HG03139 (cell line): Measurements from ENCODE around the gene OTUD5.

ENCODE experiments used
- ATAC-seq: cut with Tn5 transposase; IDR thresholded peaks from one replicate; pipeline ENCODE4 v1.9.1; 2021; ENCODE audit not compliant: unreplicated experiment

The OTUD5 gene

GRCh38 chrX:48938721-48939425, 18.5 kb downstream of the OTUD5 start:
- no peak for ATAC-seq

DNA sequence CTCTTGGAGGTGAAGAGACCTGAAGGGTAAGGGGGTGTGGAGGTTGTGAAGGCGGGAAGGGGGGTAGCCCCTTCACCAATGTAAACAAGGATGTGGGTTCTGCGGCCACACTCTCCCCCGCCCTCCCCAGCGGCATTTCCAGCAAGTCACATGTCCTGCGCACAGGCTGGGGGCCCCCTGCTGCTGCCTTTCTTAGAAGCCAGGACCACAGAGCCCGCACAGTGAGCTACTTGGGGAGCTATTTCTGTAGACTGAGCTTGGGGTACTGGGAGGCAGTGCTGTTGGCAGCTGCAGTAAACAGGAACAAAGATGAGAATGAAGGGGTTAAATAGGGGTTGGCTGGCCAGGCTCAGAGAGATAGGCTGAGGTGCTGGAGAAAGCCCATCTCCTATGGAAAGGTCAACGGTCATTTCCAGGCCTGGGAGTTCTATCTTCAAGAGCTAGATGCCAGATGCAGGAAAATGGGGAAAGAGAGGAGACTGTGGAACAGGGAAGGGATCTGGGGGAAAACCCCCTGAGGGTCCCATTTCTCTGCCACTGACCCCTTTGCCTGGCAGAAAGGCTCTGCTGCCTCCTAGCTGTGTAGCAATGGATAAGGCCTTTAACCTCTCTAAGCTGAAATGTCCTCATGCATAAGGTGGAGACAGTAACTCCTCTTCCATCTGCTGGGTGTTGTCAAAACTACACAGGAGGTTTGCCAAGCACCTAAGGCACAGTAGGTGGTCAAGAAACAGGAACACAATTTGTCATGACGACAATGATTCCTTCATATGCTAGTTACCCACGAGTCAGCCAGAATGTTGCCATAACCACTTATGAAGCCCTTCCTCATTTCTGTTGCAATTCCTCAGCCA, 20.1 kb downstream of the OTUD5 start:
- ATAC-seq = peak; percentile 46

- no peak for ATAC-seq
Measured at GRCh38 chrX:48936429-48937053, 20.9 kb downstream of the OTUD5 start.

- no peak for ATAC-seq
Measured at GRCh38 chrX:48935301-48935670, 22.1 kb downstream of the OTUD5 start.

DNA sequence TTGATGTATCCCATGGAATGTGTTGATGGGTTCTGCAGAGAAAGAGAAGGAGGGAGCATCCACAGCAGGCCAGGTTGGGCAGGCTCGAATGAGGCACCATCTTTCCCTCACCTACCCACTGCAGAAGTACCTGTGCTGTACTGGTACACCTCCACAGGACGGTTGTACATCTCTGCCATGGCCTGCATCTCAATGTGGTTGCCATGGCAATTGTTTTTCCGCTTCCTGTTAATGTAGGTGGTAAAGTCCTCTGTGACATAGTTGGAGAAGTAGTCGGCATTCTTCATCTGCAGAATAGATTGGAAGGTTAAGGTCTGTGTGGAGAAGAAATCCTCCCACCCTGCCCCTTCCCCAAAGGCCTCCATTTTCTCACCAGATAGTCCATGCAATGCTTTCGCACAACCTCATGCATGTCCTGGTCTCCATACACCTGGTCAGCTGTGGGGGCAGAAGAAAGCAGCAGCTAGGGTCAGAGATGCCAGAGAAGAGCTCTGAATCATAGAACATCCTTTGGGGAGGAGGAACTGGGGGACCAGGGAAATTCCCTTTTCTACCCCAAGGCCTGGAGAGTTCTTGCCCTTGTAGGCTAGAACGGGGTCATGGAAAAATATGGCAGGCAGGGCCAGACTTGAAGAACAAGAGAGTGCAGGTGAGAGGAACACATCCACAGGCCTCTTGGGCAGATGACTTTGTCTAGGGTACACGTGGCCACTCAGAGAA, 22.7 kb downstream of the OTUD5 start:
- ATAC-seq = no peak

DNA sequence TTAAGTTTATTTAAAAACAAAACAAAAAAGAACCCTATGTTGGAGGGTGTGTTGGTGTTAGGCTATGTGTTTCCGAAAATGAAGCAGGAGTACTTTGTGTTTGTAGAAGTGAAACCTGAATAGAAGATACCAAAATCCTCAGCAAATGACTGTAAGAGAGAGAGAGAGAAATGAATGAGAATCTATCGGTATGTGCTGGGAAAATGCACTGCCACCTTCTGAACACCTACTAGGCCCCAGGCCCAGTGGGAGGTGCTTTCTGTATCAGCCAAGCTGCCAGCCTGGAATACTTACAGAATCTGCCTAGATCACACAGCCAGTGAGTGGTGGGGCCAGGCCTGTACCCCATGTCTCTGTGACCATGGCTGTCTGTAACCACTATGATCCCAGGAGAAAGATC, 23.6 kb downstream of the OTUD5 start:
- no peak for ATAC-seq

DNA sequence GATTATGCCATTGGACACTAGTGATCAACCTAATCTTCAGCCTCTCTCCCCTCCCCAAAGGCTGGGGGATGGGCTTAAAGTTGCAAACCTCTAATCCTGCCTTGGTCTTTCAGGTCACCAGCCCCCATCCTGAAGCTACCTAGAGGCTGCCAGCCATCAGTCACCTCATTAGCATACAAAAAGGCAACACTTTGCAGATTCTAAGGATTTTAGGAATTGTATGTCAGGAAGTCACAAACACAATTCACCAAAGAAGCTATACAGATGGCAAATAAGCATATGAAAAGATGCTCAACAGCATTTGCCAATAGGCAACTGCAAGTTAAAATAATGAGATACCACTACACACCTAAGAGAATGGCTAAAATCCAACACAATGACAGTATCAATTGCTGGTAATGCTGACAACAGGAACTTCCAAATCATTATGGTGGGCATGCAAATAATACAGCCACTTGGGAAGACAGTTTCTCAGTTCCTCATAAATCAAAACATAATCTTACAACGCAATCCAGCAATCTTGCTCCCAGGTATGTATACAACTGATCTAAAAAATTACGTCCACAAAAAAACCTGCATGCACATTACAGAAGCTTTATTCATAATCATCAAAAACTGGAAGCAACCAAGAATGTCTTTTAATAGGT, 29.5 kb downstream of the OTUD5 start:
- no peak for ATAC-seq

GRCh38 chrX:48927123-48927522, 30.3 kb downstream of the OTUD5 start:
- ATAC-seq = no peak

- ATAC-seq = no peak
Measured at GRCh38 chrX:48924270-48924669, 33.1 kb downstream of the OTUD5 start.

DNA sequence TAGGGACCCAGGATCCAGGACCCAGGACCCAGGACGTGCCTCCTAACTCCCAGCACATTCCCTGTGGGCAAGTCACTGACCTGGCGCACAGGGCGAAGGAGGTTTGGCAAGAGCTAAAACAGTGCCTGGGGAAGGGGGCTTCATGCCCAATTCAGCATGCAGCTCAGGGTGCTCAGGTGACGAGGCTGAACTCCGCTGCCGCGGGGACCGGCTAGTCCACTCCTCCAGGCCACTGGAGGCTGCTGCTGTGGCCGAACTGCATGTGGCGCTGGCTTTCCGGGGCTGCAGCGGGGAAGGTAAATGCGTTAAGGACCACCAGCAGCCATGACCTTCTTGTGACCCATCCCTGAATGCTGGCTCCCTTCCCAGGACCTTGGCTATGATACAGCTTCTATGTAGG, 33.6 kb downstream of the OTUD5 start:
- no peak for ATAC-seq

DNA sequence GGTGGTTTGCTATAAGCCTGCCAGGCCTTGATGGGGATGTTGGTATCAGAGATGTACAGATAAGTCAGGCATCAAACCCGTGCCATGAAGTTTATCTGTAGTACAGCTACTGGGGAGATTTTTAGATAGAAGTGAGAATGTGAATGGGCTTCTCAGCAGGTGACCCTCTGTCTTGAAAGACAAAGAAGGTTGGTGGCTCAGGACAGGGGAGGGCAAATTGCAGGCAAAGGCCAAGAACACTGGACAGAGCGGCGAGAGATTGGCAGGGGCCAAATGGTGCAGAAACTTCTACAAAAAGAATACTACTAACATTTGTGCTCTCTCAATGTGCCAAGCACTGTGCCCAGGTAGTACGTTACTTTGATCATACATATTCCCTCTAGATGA, 36.7 kb downstream of the OTUD5 start:
- ATAC-seq = no peak

DNA sequence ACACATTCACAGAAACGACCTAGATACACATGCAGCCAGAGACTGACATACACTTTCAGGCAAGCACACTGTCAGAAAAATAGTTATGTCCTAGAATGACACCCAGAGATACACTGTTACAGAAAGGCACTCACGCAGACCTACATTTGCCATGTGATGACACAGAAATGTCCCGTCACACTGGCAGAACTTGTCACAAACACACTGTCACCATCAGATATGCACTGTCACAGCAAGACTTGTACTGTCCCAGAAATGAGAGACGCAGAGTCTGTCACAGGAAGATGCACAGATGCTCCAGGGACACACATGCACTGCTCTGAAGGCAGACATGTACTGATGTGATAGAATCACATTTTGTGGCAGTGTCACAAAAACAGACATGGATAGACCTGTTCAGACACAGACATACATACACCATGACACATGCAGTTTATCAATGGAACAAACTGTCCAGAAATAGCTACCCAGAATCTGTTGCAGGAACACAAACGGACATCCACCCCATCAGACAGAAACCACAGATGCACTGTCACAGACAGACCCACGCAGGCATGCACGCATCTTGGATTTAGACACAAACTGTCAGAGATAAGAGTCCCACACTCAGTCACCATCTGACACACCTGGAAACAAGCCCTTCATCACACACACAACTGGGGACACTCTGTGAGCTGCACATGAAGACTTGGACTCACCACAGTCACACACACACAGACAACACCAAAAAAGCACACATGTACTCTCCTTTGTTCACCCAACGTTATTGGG, 37.3 kb downstream of the OTUD5 start:
- ATAC-seq = no peak

- ATAC-seq = no peak
Measured at GRCh38 chrX:48919360-48919841, 38.0 kb downstream of the OTUD5 start.

DNA sequence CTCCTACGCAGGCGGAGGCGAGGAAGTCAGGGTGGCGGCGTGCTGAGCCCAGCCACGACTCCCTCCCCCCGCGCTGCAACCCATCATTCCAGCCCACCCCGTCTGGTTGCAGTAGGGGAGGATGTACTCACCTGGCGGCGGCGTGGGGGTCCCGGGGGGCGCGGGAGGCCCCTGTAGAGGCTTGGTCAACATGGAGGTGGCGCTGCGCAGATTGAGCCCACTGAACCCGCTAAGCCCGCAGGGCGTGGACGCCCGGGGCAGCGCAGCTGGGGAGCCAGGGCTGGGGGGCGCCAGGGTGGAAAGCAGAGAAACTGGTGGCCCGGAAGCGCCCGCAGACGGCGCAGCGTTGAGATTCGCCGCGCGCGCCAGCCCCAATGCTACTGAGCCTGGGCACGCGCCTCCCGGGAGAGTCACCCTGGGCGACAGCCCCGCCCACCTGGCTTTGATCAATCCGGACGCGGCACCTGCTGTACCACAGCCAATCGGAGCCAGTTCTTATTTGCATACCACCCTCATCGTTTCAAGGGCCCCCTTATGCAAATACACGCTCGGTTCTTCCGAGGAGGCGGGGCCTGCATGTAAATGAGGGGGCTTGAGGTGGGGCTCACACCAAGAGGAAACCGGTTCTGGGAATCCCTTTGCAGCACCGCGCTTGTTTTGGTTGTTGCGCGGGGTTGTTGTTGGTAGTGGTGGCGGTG, 38.6 kb downstream of the OTUD5 start, which contains the start of gene PIM2:
TSS of gene PIM2 (minus strand) at position 382 of the 698 bp plus-strand sequence. CDS start at position 192, 190 bp downstream.
- peak; percentile 78 for ATAC-seq

DNA sequence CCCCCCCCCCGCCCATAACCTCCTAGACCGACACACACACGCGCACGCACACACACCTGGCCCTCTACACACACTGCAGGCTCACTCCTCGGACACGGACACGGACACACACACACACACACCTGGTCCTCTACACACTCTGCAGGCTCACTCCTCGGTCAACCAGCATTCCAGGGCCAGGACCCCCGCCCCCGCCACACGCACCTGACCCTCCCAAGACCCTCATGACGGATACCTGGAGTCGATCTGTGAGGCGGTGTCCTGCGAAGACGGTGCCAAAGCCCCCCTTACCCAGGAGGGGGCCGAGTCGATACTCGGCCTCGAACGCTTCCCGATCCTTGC, 39.1 kb downstream of the OTUD5 start:
- no peak for ATAC-seq

DNA sequence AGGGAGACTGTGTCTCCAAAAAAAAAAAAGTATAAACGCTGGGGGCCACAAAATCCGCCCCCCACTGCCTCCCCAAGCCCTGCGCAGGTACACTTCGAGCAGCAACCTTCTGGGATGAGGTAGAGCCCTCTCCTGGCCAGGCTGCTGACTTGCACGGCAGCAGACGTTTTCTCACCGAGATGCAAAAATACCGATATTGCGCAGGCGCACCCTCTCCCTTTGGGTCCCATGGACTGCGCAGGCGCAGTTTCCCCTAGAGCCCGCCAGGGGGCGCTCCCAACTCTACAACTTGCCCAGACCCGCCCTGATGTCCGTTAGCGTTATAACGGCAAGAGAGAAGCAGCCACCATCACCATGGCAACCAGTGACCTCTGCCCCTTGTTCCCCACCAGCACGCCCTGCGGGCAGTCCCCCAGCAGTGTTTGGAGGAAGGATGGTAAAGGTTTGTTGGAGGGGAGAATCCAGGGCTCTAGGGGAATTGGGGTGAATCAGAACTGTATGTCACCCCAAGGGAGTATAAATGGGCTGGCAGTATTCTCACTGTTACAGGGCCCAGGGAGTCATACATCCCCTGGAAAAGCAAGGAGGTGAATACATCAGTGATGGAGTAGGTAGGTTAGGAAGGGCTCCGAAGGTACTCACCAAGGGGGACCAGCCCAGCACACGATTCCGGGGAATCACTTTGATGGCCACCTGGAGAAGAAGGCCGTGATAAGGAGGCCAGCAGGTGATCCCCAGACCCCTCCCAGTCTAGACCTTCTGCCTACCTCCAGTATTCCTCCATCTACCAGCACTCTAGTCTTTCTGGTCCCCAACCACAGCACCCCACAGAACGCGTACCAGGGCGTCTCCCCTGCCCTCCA, 40.0 kb downstream of the OTUD5 start:
- peak; percentile 42 for ATAC-seq

- ATAC-seq = no peak
Measured at GRCh38 chrX:48914593-48915493, 42.6 kb downstream of the OTUD5 start.
